KMS-11 (cell line): Measurements from ENCODE around the gene SPIRE2.

Source experiments
- H2AFZ ChIP-seq: fragments of 200-600 bp; sonication (generic); 2 replicates; pipeline ENCODE4 v1.6.1; 2016; ENCODE audit warnings: antibody characterized with exemption, mixed run types, low read depth
- H3K27ac ChIP-seq: fragments of 200-600 bp; sonication (generic); 2 replicates; pipeline ENCODE4 v1.6.1; 2016; ENCODE audit warnings: mild to moderate bottlenecking, mixed run types
- H3K27me3 ChIP-seq: fragments of 200-600 bp; sonication (generic); 2 replicates; pipeline ENCODE4 v1.6.1; 2017; ENCODE audit warnings: mild to moderate bottlenecking, low read depth, mixed run types, moderate library complexity; ENCODE audit not compliant: insufficient read depth
- H3K36me3 ChIP-seq: fragments of 200-600 bp; sonication (generic); 2 replicates; pipeline ENCODE4 v1.6.1; 2017; ENCODE audit warnings: mild to moderate bottlenecking, mixed run types; ENCODE audit not compliant: insufficient read depth
- H3K4me1 ChIP-seq: fragments of 200-600 bp; sonication (generic); 2 replicates; pipeline ENCODE4 v1.6.1; 2016; ENCODE audit warnings: mild to moderate bottlenecking, low read depth, mixed run types; ENCODE audit not compliant: poor library complexity, severe bottlenecking
- H3K4me2 ChIP-seq: fragments of 200-600 bp; sonication (generic); 2 replicates; pipeline ENCODE4 v1.7.0; 2016; ENCODE audit warnings: mild to moderate bottlenecking, mixed run types
- H3K4me3 ChIP-seq: fragments of 200-600 bp; sonication (generic); IDR thresholded peaks from 2 replicates; pipeline ENCODE4 v1.6.1; 2017; ENCODE audit warnings: low read depth, low read length, mixed read lengths; ENCODE audit not compliant: insufficient read depth
- H3K79me2 ChIP-seq: fragments of 200-600 bp; sonication (generic); 2 replicates; pipeline ENCODE4 v1.6.1; 2016; ENCODE audit warnings: low read depth, mixed run types; ENCODE audit not compliant: insufficient read depth
- H3K9ac ChIP-seq: fragments of 200-600 bp; sonication (generic); 2 replicates; pipeline ENCODE4 v1.6.1; 2016; ENCODE audit warnings: mild to moderate bottlenecking, mixed run types
- H4K20me1 ChIP-seq: fragments of 200-600 bp; sonication (generic); 2 replicates; pipeline ENCODE4 v1.6.1; 2016; ENCODE audit warnings: mild to moderate bottlenecking, mixed run types; ENCODE audit not compliant: insufficient read depth
- TF ChIP-seq, protein P1 (sequence below): fragments of 200-600 bp; sonication (generic); conservative IDR thresholded peaks from 2 replicates; pipeline ENCODE4 v1.6.1; 2017; ENCODE audit warnings: low read depth, mild to moderate bottlenecking, antibody characterized with exemption, low read length, moderate library complexity, mixed read lengths

SPIRE2 gene

DNA sequence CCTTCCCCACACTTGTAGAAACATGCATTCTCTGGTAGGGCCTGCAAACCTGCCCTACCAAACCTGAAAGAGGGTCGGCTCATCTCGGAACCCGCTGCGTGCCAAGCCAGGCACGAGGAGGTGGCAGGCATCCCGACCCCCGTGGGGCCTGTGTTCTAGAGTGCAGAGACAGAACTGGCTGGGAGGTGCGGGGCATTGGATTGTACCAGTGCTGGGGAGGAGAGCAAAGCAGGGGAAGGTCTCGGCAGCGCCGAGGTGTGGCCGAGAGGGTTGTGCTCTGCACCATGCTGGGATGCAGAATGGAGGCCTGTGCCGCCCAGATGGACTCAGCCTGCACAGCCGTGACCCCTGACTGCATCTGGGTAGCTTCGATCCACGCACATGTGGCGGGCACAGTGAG, 72.6 kb downstream of the SPIRE2 start:
- Histone ChIP-seq H3K4me3 (no peak overlapping the region), H3K27ac (no peak overlapping the region), H3K79me2 (no peaks in the 10 kb centered on the region), H3K9ac (no peak overlapping the region), H4K20me1 (no peaks in the 10 kb centered on the region), H3K27me3 (no peaks in the 10 kb centered on the region), H3K36me3 (0 out of 2 replicates have a peak, but pooled peaks cover 2% of the 10 kb centered on the region), H3K4me1 (no peaks in the 10 kb centered on the region), H3K4me2 (no peak overlapping the region), H2AFZ (no peak overlapping the region)
- TF ChIP-seq, protein P1, sequence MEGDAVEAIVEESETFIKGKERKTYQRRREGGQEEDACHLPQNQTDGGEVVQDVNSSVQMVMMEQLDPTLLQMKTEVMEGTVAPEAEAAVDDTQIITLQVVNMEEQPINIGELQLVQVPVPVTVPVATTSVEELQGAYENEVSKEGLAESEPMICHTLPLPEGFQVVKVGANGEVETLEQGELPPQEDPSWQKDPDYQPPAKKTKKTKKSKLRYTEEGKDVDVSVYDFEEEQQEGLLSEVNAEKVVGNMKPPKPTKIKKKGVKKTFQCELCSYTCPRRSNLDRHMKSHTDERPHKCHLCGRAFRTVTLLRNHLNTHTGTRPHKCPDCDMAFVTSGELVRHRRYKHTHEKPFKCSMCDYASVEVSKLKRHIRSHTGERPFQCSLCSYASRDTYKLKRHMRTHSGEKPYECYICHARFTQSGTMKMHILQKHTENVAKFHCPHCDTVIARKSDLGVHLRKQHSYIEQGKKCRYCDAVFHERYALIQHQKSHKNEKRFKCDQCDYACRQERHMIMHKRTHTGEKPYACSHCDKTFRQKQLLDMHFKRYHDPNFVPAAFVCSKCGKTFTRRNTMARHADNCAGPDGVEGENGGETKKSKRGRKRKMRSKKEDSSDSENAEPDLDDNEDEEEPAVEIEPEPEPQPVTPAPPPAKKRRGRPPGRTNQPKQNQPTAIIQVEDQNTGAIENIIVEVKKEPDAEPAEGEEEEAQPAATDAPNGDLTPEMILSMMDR = no peak

DNA sequence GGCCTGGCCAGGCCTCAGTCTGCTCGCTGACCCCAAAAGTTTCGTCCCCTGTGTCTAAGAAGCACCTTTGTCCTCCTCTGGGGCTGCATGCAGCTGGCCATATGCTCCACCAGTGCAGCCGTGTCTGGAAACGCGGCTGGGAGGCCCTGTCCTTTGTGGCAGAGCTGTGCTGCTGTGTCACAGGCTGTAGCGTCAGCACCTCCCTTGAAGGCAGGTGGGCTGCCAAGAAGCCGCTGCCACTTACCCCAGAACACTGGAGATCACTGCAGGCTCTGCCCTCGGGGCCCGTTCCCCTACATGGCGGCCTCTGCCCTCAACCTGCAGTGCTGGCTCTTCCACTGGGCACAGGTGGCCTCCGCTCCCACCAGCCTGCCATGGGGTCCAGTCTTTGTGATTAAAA, 74.7 kb downstream of the SPIRE2 start:
- Histone ChIP-seq H3K27me3 (no peaks in the 10 kb centered on the region), H3K27ac (no peak overlapping the region), H3K4me1 (no peaks in the 10 kb centered on the region), H3K36me3 (0 out of 2 replicates have a peak, but pooled peaks cover 2% of the 10 kb centered on the region), H3K9ac (no peak overlapping the region), H4K20me1 (no peaks in the 10 kb centered on the region), H3K4me3 (no peak overlapping the region), H3K4me2 (no peak overlapping the region), H3K79me2 (no peaks in the 10 kb centered on the region), H2AFZ (no peak overlapping the region)
- TF ChIP-seq, protein P1 = no peak

DNA sequence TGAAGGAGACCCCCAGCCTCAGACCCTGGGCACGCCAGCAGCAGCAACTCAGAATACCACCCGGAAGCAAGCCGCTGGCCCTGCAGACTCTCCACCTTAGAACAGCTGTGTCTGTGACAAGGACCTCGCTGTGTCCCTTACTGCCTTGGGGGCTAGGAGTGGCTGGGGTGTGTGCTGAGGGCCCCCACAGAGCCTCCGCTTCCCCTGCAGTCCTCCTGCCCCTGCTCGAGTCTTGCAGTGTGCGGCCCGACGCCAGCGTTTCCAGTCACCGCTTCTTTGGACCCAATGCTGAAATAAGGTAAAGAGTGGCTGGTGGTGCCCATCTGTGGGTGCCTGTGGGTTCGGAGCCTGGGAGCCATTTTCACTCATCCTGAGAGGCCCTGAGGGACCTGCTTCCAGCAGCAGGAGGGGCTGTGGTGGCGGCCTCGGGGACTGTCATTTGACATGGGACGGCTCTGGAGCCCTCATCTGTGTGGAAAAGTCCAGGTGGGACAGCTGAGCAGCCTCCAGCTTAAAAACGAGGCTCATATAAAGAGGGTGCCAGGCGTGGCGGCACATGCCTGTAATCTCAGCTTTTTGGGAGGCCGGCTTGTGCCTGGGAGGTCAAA, 75.7 kb downstream of the SPIRE2 start:
- Histone ChIP-seq H4K20me1 (no peaks in the 10 kb centered on the region), H3K9ac (no peak overlapping the region), H3K4me1 (no peaks in the 10 kb centered on the region), H3K4me3 (no peak overlapping the region), H3K27ac (no peak overlapping the region), H2AFZ (no peak overlapping the region), H3K36me3 (no peaks in the 10 kb centered on the region), H3K27me3 (no peaks in the 10 kb centered on the region), H3K4me2 (no peak overlapping the region), H3K79me2 (no peaks in the 10 kb centered on the region)
- TF ChIP-seq, protein P1 = no peak

DNA sequence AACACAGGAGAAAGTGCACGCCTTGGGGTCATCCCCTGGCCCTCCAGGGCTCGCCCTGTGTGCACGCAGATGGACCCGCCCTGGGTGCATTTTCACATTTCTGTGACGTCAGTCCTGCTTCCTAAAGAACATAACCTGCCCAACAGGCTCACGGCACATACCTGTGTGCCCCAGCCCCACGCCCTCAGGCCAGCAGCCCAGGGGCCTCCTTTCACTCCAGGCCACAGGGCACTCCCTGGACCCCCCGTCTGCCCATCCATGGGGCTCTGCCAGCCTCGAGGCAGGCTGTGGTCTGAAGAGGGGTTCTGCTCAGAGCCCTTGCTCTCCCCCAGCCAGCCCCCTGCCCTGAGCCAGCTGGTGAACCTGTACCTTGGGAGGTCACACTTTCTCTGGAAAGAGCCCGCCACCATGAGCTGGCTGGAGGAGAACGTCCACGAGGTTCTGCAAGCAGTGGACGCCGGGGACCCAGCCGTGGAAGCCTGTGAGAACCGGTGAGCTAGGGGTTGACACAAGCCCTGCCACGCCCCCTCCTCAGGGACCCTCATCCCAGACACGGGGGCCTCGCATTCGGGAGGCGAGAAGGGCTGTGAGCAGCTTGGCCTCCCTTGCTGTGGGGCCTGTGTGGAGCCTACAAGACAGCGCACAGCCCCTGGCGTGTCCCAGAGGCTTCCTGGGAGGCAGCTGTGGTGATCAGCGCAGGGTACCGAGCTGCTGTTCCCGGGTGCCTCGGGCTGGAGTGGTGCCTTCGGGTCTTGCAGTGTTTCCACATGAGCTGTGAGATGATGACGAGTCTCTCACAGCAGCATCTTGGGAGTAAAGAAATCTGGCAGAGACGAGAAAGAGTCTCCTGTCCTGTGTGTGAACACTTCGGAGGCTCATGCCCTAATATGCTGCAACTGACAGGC, 76.6 kb downstream of the SPIRE2 start:
- Histone ChIP-seq H3K27me3 (no peaks in the 10 kb centered on the region), H3K9ac (no peak overlapping the region), H3K27ac (no peak overlapping the region), H3K4me3 (no peak overlapping the region), H3K4me2 (no peak overlapping the region), H3K4me1 (no peaks in the 10 kb centered on the region), H2AFZ (no peak overlapping the region), H3K79me2 (no peaks in the 10 kb centered on the region), H3K36me3 (no peaks in the 10 kb centered on the region), H4K20me1 (no peaks in the 10 kb centered on the region)
- TF ChIP-seq, protein P1 = no peak
